Liver (tissue), 9 donors: ENCODE results near the gene CCDC192. TPM values are rescaled to one million over a fixed set of nuclear protein-coding genes. Genes with fewer than 3 reads are reported as not detected.

ENCODE experiments used
- DNase-seq: peaks from one replicate; pipeline ENCODE4 v3.0.0-alpha.2; 2017; ENCODE audit warnings: low spot score
- H3K27ac ChIP-seq, 2 donors: one replicate each; pipeline ENCODE4 v1.7.0; 2013; ENCODE audit warnings: inconsistent platforms in 2 of 2, low read length in 2 of 2, control low read depth in 1 of 2, low read depth in 1 of 2, mild to moderate bottlenecking in 1 of 2
- H3K27me3 ChIP-seq, 4 donors: one replicate each; pipeline versions ENCODE4 v1.6.1 to v1.7.0; 2013; ENCODE audit warnings: low read length in 3 of 4, inconsistent platforms in 1 of 4, mild to moderate bottlenecking in 1 of 4, moderate library complexity in 1 of 4; ENCODE audit not compliant: control insufficient read depth in 4 of 4, insufficient read depth in 4 of 4
- H3K36me3 ChIP-seq, 4 donors: one replicate each; pipeline versions ENCODE4 v1.6.1 to v1.7.0; 2013; ENCODE audit warnings: low read length in 3 of 4, mild to moderate bottlenecking in 3 of 4, low read depth in 1 of 4, moderate library complexity in 1 of 4; ENCODE audit not compliant: control insufficient read depth in 4 of 4, insufficient read depth in 3 of 4
- H3K4me1 ChIP-seq, 4 donors: one replicate each; pipeline versions ENCODE4 v1.6.1 to v1.7.0; 2013; ENCODE audit warnings: low read length in 3 of 4, mild to moderate bottlenecking in 3 of 4, moderate library complexity in 1 of 4; ENCODE audit not compliant: control insufficient read depth in 4 of 4, insufficient read depth in 4 of 4
- H3K4me3 ChIP-seq, 3 donors: one replicate each; pipeline versions ENCODE4 v1.6.1 to v1.7.0; 2013; ENCODE audit warnings: low read length in 3 of 3, control low read depth in 1 of 3, low read depth in 1 of 3, mild to moderate bottlenecking in 1 of 3
- H3K9ac ChIP-seq, 2 donors: one replicate each; pipeline ENCODE4 v1.7.0; 2013; ENCODE audit warnings: low read length in 2 of 2, mild to moderate bottlenecking in 2 of 2, moderate library complexity in 2 of 2, control low read depth in 1 of 2, low read depth in 1 of 2
- H3K9me3 ChIP-seq, 4 donors: one replicate each; pipeline versions ENCODE4 v1.6.1 to v1.7.0; 2013; ENCODE audit warnings: low read length in 3 of 4; ENCODE audit not compliant: control insufficient read depth in 4 of 4
- EGR1 ChIP-seq, 2 donors: IDR thresholded peaks; 2 replicates each; pipeline ENCODE4 v1.6.1; 2016 to 2018; ENCODE audit warnings: antibody characterized with exemption in 2 of 2, low read depth in 2 of 2
- FOXA1 ChIP-seq: IDR thresholded peaks from 2 replicates; pipeline ENCODE4 v1.6.1; 2016; ENCODE audit warnings: antibody characterized with exemption
- FOXA2 ChIP-seq: IDR thresholded peaks from 2 replicates; pipeline ENCODE4 v1.6.1; 2016; ENCODE audit warnings: antibody characterized with exemption
- GABPA ChIP-seq, 2 donors: IDR thresholded peaks in 1 of 2; conservative IDR thresholded peaks in 1 of 2; 2 replicates each; pipeline ENCODE4 v1.6.1; 2016; ENCODE audit warnings: antibody characterized with exemption in 2 of 2, mild to moderate bottlenecking in 1 of 2, moderate library complexity in 1 of 2
- HNF4A ChIP-seq, 2 donors: conservative IDR thresholded peaks; 2 replicates each; pipeline ENCODE4 v1.6.1; 2016; ENCODE audit warnings: antibody characterized with exemption in 2 of 2, mild to moderate bottlenecking in 2 of 2
- HNF4G ChIP-seq: IDR thresholded peaks from 2 replicates; pipeline ENCODE4 v1.6.1; 2016; ENCODE audit warnings: antibody characterized with exemption
- NR2F2 ChIP-seq: IDR thresholded peaks from 2 replicates; pipeline ENCODE4 v1.6.1; 2016; ENCODE audit warnings: antibody characterized with exemption
- RAD21 ChIP-seq, 2 donors: IDR thresholded peaks; 2 replicates each; pipeline ENCODE4 v1.6.1; 2016; ENCODE audit warnings: antibody characterized with exemption in 2 of 2, mild to moderate bottlenecking in 2 of 2
- RXRA ChIP-seq, 2 donors: IDR thresholded peaks; 2 replicates each; pipeline ENCODE4 v1.6.1; 2017 to 2018; ENCODE audit warnings: antibody characterized with exemption in 2 of 2, mild to moderate bottlenecking in 1 of 2
- SP1 ChIP-seq: IDR thresholded peaks from 2 replicates; pipeline ENCODE4 v1.6.1; 2018; ENCODE audit warnings: antibody characterized with exemption, mild to moderate bottlenecking
- TAF1 ChIP-seq: conservative IDR thresholded peaks from 2 replicates; pipeline ENCODE4 v1.6.1; 2016; ENCODE audit warnings: antibody characterized with exemption, mild to moderate bottlenecking
- YY1 ChIP-seq: IDR thresholded peaks from 2 replicates; pipeline ENCODE4 v1.6.1; 2016; ENCODE audit warnings: antibody characterized with exemption, mild to moderate bottlenecking
- WGBS: extraction: QIAGEN DNeasy Blood & Tissue Kit; methylation state at CpG from one replicate; pipeline ENCODE4 v1.1.7; 2013; 5-methylcytosine and 5-hydroxymethylcytosine counted together
- polyA plus RNA-seq, 2 donors: library from polyadenylated mRNA; stranded (reverse) in 1 of 2; unstranded in 1 of 2; fragments of 200-250 nt in 1 of 2; fragments of >200 nt in 1 of 2; fragmentation: Nextera tagmentation in 1 of 2; extraction: Ambion mirVana in 1 of 2; gene quantifications; one replicate each; pipeline versions ENCODE4 v1.2.1 to v1.2.3, GENCODE V29; 2013 to 2015
- total RNA-seq, 2 donors: library from RNA; depleted of rRNA; stranded (reverse); fragments of >200 nt; gene quantifications; one replicate each; pipeline ENCODE4 v1.2.3, GENCODE V29; 2014
- TF ChIP-seq, protein P1 (sequence below): fragments of 150-350 bp; IDR thresholded peaks from 2 replicates; pipeline ENCODE4 v1.5.1; 2017; ENCODE audit warnings: improper control_type of control experiment, low read depth, low read length; ENCODE audit not compliant: missing input control
- TF ChIP-seq, protein P2 (sequence below): IDR thresholded peaks from 2 replicates; pipeline ENCODE4 v1.6.1; 2016; ENCODE audit warnings: antibody characterized with exemption
- TF ChIP-seq, protein P3 (sequence below): IDR thresholded peaks from 2 replicates; pipeline ENCODE4 v1.6.1; 2016; ENCODE audit warnings: antibody characterized with exemption
- TF ChIP-seq, protein P4 (sequence below): IDR thresholded peaks from 2 replicates; pipeline ENCODE4 v1.6.1; 2016; ENCODE audit warnings: antibody characterized with exemption, mild to moderate bottlenecking
- donor health status: healthy.
- donor health status: healthy.
- donor health status: healthy.
- donor health status: healthy.
- donor health status: healthy.

CCDC192 gene
- total and polyA plus RNA-seq, 4 donors: not detected

DNA sequence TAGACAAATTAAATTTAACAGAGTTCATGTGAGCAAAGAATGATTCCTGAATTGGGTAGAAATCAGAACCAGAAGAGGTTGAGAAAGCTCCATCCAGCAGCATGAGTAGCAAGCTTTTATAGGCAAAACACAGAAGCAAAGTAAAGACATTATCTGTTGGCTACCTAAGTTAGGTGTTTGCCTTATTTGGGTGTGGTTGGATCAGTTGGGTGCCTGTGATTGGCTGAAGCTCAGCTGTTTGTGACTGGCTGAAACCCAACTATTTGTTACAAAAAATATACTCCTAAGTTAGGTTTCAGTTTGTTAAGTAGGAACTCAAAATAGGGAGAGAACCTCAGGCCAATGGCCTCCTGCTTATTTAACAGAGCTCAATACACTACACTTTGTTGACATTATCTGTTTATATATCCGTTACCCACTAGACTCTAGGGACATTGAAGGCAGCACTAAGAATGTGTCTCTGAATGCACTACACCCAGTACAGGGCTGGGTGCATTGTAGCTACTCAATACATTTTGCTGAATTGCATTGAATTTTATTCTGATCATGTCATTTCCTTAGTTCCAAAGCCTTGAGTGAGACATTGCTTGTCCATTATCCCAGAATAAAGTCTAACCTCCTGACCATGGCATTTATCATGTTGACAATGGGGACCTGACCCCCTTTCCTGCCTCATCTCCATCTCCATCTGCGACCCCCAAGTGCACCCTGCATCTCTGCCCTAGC lies 98.7 kb downstream of the CCDC192 start:
- H3K4me3 ChIP-seq: no peak overlapping the region
- no peak overlapping the region for H3K9ac ChIP-seq

More for the DNA sequence above, 98.7 kb downstream of the CCDC192 start:
- H3K36me3 ChIP-seq: no peaks in the 10 kb centered on the region
- 46% methylated on average over 2 of the region's 2 CpGs for WGBS
- TF ChIP-seq NR2F2 (no peak), GABPA (IDR thresholded peaks at IDR 0.05 in 1 of 2, conservative IDR thresholded peaks at IDR 0.05 in 1 of 2) (no peak), EGR1 (IDR thresholded peaks at IDR 0.05; ENCODE audit: low read depth in 2 of 2) (no peak), RAD21 (IDR thresholded peaks at IDR 0.05) (no peak), HNF4A (conservative IDR thresholded peaks at IDR 0.05) (no peak), RXRA (IDR thresholded peaks at IDR 0.05) (no peak), TAF1 (no peak), SP1 (no peak), HNF4G (no peak), FOXA1 (no peak), YY1 (no peak), FOXA2 (no peak)
- TF ChIP-seq, protein P1, sequence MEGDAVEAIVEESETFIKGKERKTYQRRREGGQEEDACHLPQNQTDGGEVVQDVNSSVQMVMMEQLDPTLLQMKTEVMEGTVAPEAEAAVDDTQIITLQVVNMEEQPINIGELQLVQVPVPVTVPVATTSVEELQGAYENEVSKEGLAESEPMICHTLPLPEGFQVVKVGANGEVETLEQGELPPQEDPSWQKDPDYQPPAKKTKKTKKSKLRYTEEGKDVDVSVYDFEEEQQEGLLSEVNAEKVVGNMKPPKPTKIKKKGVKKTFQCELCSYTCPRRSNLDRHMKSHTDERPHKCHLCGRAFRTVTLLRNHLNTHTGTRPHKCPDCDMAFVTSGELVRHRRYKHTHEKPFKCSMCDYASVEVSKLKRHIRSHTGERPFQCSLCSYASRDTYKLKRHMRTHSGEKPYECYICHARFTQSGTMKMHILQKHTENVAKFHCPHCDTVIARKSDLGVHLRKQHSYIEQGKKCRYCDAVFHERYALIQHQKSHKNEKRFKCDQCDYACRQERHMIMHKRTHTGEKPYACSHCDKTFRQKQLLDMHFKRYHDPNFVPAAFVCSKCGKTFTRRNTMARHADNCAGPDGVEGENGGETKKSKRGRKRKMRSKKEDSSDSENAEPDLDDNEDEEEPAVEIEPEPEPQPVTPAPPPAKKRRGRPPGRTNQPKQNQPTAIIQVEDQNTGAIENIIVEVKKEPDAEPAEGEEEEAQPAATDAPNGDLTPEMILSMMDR: no peak
- TF ChIP-seq, protein P2, sequence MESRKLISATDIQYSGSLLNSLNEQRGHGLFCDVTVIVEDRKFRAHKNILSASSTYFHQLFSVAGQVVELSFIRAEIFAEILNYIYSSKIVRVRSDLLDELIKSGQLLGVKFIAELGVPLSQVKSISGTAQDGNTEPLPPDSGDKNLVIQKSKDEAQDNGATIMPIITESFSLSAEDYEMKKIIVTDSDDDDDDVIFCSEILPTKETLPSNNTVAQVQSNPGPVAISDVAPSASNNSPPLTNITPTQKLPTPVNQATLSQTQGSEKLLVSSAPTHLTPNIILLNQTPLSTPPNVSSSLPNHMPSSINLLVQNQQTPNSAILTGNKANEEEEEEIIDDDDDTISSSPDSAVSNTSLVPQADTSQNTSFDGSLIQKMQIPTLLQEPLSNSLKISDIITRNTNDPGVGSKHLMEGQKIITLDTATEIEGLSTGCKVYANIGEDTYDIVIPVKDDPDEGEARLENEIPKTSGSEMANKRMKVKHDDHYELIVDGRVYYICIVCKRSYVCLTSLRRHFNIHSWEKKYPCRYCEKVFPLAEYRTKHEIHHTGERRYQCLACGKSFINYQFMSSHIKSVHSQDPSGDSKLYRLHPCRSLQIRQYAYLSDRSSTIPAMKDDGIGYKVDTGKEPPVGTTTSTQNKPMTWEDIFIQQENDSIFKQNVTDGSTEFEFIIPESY: no peak
- TF ChIP-seq, protein P3, sequence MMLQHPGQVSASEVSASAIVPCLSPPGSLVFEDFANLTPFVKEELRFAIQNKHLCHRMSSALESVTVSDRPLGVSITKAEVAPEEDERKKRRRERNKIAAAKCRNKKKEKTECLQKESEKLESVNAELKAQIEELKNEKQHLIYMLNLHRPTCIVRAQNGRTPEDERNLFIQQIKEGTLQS: no peak
- TF ChIP-seq, protein P4, sequence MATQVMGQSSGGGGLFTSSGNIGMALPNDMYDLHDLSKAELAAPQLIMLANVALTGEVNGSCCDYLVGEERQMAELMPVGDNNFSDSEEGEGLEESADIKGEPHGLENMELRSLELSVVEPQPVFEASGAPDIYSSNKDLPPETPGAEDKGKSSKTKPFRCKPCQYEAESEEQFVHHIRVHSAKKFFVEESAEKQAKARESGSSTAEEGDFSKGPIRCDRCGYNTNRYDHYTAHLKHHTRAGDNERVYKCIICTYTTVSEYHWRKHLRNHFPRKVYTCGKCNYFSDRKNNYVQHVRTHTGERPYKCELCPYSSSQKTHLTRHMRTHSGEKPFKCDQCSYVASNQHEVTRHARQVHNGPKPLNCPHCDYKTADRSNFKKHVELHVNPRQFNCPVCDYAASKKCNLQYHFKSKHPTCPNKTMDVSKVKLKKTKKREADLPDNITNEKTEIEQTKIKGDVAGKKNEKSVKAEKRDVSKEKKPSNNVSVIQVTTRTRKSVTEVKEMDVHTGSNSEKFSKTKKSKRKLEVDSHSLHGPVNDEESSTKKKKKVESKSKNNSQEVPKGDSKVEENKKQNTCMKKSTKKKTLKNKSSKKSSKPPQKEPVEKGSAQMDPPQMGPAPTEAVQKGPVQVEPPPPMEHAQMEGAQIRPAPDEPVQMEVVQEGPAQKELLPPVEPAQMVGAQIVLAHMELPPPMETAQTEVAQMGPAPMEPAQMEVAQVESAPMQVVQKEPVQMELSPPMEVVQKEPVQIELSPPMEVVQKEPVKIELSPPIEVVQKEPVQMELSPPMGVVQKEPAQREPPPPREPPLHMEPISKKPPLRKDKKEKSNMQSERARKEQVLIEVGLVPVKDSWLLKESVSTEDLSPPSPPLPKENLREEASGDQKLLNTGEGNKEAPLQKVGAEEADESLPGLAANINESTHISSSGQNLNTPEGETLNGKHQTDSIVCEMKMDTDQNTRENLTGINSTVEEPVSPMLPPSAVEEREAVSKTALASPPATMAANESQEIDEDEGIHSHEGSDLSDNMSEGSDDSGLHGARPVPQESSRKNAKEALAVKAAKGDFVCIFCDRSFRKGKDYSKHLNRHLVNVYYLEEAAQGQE: no peak
- no peaks in the 10 kb centered on the region for H3K4me1 ChIP-seq
- no peaks in the 10 kb centered on the region for H3K9me3 ChIP-seq
- H3K27ac ChIP-seq: no peak overlapping the region
- H3K27me3 ChIP-seq: peaks cover 0 to 7% (median 0%) of the 10 kb centered on the region in 4 donors
- no peak for DNase-seq
